CD4-positive, alpha-beta T cell treated with Interleukin-4 for 4 hours (primary cell): Measurements from ENCODE around the gene INSR.
"Not testable (repeated sequence)": the region's sequence is repeated elsewhere in the genome, so short reads cannot be mapped to it uniquely, and the experiment has no call there.

Experiments used
- DNase-seq: peaks from one replicate; pipeline ENCODE4 v3.0.0-alpha.2; 2020

The INSR gene

GRCh38 chr19:7217861-7218260 lies 76.4 kb downstream of the INSR start:
- no peak for DNase-seq

GRCh38 chr19:7216373-7216902 lies 77.8 kb downstream of the INSR start:
- no peak for DNase-seq

GRCh38 chr19:7215176-7215575 lies 79.0 kb downstream of the INSR start:
- DNase-seq, result no peak

GRCh38 chr19:7214324-7215089 lies 79.7 kb downstream of the INSR start:
- no peak for DNase-seq

- no peak for DNase-seq
Observed at GRCh38 chr19:7213628-7214323, 80.4 kb downstream of the INSR start.

- DNase-seq, result no peak
Observed at GRCh38 chr19:7211191-7211951, 82.8 kb downstream of the INSR start.

- DNase-seq, result no peak
Observed at GRCh38 chr19:7210359-7210758, 83.9 kb downstream of the INSR start.

GRCh38 chr19:7209597-7210325 lies 84.5 kb downstream of the INSR start:
- DNase-seq, result not testable (repeated sequence)

- not testable (repeated sequence) for DNase-seq
Observed at GRCh38 chr19:7209036-7209435, 85.2 kb downstream of the INSR start.

GRCh38 chr19:7203332-7203731 lies 90.9 kb downstream of the INSR start:
- DNase-seq, result no peak

GRCh38 chr19:7202888-7203287 lies 91.3 kb downstream of the INSR start:
- DNase-seq, result no peak

GRCh38 chr19:7200736-7201135 lies 93.5 kb downstream of the INSR start:
- DNase-seq, result no peak

GRCh38 chr19:7199613-7200533 lies 94.3 kb downstream of the INSR start:
- DNase-seq, result no peak

- DNase-seq, result peak; percentile 89
Observed at GRCh38 chr19:7197760-7198696, 96.2 kb downstream of the INSR start.

- DNase-seq, result peak; percentile 89
Observed at GRCh38 chr19:7197119-7197759, 97.0 kb downstream of the INSR start.

- no peak for DNase-seq
Observed at GRCh38 chr19:7196763-7197118, 97.5 kb downstream of the INSR start.

GRCh38 chr19:7195046-7195445 lies 99.2 kb downstream of the INSR start:
- no peak for DNase-seq

- no peak for DNase-seq
Observed at GRCh38 chr19:7194566-7194965, 99.6 kb downstream of the INSR start.

GRCh38 chr19:7191946-7192691 lies 102.1 kb downstream of the INSR start:
- peak; percentile 63 for DNase-seq
